Body of pancreas (tissue), 4 donors: ENCODE data around the gene BACE1. TPM values are rescaled to one million over a fixed set of nuclear protein-coding genes. Genes with fewer than 3 reads are reported as not detected.

Experiments
- ATAC-seq: fragments of 150-250 bp; one replicate; pipeline ENCODE4 v1.9.1; 2016
- DNase-seq, 4 donors: peaks; one replicate each; pipeline ENCODE4 v3.0.0-alpha.2; 2019
- H3K27ac ChIP-seq, 4 donors: fragments of 200-600 bp; sonication (generic); 1 replicate in 3 of 4; 2 replicates in 1 of 4; pipeline versions ENCODE4 v1.5.1 to v1.6.1; 2016 to 2019; ENCODE audit warnings: mild to moderate bottlenecking in 1 of 4, mixed read lengths in 1 of 4, moderate library complexity in 1 of 4
- H3K27me3 ChIP-seq, 2 donors: fragments of 200-600 bp; sonication (generic); one replicate each; pipeline ENCODE4 v1.6.0; 2016; ENCODE audit warnings: mild to moderate bottlenecking in 1 of 2
- H3K36me3 ChIP-seq, 2 donors: fragments of 200-600 bp; sonication (generic); replicated peaks in 1 of 2; 2 replicates each; pipeline ENCODE4 v1.5.1; 2016; ENCODE audit warnings: low read depth in 2 of 2; ENCODE audit not compliant: insufficient read depth in 1 of 2
- H3K4me1 ChIP-seq: fragments of 200-600 bp; sonication (generic); one replicate; pipeline ENCODE4 v1.6.0; 2016
- H3K4me3 ChIP-seq, 2 donors: fragments of 200-600 bp; sonication (generic); 1 replicate in 1 of 2; 2 replicates in 1 of 2; pipeline ENCODE4 v1.5.1; 2016 to 2019
- H3K9me3 ChIP-seq, 3 donors: fragments of 200-600 bp; sonication (generic); 1 replicate in 2 of 3; 2 replicates in 1 of 3; pipeline ENCODE4 v1.5.1; 2016
- POLR2A ChIP-seq, 3 donors: fragments of 450-650 bp; IDR thresholded peaks; one replicate each; pipeline ENCODE4 v1.6.1; 2016; ENCODE audit warnings: antibody characterized with exemption in 3 of 3, mild to moderate bottlenecking in 2 of 3
- WGBS, 2 donors: methylation state at CpG; one replicate each; pipeline ENCODE4 v1.1.5; 2017; 5-methylcytosine and 5-hydroxymethylcytosine counted together
- intact Hi-C: fragments of 100-400 bp; cut with DNase I; formaldehyde crosslinking; loops from one replicate; pipeline ENCODE4 v1.15.1; 2023
- total RNA-seq, 2 donors: library from RNA; depleted of rRNA; stranded (reverse); fragments of >200 nt; gene quantifications; one replicate each; pipeline ENCODE4 v1.1.0, GENCODE V29; 2016
- TF ChIP-seq, protein P1 (sequence below), 7 experiments: fragments of 450-650 bp in 4 of 7; fragments of 200-600 bp in 3 of 7; sonication (generic) in 3 of 7; IDR thresholded peaks; one replicate each; pipeline ENCODE4 v1.5.1; 2016 to 2019; ENCODE audit warnings: antibody characterized with exemption in 7 of 7

Gene BACE1
- total RNA-seq, 2 donors from 2014 or later = 47.0 to 70.5 TPM

DNA sequence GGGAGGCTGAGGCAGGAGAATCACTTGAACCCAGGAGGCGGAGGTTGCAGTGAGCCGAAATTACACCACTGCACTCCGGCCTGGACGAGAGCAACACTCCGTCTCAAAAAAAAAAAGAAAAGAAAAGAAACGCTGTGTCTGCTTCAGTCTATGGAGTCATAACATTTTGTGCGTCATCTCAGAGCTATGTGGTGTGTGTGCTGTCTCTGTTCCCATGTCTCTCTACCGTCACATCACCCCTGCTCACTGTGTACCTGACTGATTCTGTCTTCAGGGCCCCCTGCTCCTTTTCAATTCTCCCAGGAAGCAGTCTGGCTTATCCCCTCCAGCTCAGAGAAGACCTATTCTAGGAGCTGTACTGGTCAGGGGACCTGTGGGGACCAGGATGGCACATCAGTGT is 17.9 kb downstream of the BACE1 start:
- peak in 3 of 4 donors; percentile 32 to 64 (median 37) for DNase-seq
- Histone ChIP-seq H3K4me3 (no peak overlapping the region), H3K27ac (peak overlapping the region; percentile 71 to 89 (median 88)), H3K27me3 (no peaks in the 10 kb centered on the region), H3K9me3 (no peaks in the 10 kb centered on the region), H3K36me3 (peaks cover 0 to 2% of the 10 kb centered on the region in 2 donors), H3K4me1 (peaks cover 77% of the 10 kb centered on the region)
- TF ChIP-seq POLR2A (IDR thresholded peaks at IDR 0.05) = peak in 1 of 3 donors; percentile 46
- TF ChIP-seq, protein P1, sequence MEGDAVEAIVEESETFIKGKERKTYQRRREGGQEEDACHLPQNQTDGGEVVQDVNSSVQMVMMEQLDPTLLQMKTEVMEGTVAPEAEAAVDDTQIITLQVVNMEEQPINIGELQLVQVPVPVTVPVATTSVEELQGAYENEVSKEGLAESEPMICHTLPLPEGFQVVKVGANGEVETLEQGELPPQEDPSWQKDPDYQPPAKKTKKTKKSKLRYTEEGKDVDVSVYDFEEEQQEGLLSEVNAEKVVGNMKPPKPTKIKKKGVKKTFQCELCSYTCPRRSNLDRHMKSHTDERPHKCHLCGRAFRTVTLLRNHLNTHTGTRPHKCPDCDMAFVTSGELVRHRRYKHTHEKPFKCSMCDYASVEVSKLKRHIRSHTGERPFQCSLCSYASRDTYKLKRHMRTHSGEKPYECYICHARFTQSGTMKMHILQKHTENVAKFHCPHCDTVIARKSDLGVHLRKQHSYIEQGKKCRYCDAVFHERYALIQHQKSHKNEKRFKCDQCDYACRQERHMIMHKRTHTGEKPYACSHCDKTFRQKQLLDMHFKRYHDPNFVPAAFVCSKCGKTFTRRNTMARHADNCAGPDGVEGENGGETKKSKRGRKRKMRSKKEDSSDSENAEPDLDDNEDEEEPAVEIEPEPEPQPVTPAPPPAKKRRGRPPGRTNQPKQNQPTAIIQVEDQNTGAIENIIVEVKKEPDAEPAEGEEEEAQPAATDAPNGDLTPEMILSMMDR (IDR thresholded peaks at IDR 0.05) = no peak
- WGBS, 2 donors = 29 to 61% methylated on average over 8 of the region's 8 CpGs
- intact Hi-C loops = no loop called here
- peak; percentile 64 for ATAC-seq

DNA sequence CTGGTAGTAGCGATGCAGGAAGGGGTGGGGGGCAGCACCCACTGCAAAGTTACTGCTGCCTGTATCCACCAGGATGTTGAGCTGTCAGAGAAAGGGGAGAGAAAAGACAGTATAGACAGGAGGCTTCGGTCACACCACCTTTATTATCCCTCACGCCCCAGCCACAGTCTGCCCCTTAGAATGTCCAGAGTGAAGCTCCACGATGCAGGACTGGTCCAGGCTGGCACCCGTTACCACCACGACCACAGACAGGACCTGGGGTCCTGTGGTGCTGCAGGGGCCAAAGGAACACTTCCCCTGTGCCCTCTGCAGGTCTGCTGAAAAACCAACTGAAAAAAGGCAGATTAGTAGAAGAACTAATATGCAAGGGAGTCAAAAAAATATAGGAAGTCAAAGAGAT is 19.2 kb downstream of the BACE1 start:
- intact Hi-C loops = no loop called here
- WGBS, 2 donors = 66 to 68% methylated on average over 6 of the region's 6 CpGs
- TF ChIP-seq POLR2A (IDR thresholded peaks at IDR 0.05) = no peak
- TF ChIP-seq, protein P1 (IDR thresholded peaks at IDR 0.05) = no peak

DNA sequence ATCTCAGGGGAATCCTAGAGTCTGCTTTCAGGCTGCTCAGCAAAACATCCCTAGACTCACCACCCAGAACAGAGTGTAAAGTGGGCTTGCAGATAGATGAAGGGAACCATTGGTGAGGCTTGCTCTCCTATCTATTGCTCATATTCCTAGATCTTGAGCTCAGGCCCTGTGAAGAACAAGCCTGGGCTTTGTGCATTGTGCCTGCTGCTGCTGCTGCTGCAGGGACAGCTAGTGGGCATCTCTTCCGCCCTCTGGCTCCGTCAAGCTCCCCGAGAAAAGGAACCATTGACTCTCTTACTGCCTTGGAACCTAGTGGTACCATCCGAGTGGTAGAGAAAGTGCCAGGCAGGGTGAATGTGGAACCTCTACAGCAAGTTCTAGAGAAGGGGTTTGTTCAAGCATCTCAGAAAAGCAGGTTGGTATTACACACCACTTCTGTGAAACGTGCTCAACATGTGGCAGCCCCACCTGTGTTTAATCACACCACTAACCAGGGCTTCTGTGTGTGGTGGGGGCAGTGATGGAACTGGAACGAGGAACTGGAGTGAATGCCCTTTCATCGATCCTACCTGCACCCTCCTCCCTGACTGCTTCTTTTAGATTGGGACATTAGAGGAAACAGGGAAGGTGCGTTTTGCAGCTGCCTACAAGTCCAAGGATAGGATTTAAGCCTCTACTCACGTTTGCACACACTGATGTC is 20.5 kb downstream of the BACE1 start:
- H3K27me3 ChIP-seq = no peaks in the 10 kb centered on the region
- H3K27ac ChIP-seq = peak overlapping the region; percentile 25 to 89 (median 88)
- DNase-seq (peak in 2 of 4 donors; percentile 49 to 58), ATAC-seq (no peak)
- TF ChIP-seq, protein P1 (IDR thresholded peaks at IDR 0.05) = no peak
- TF ChIP-seq POLR2A (IDR thresholded peaks at IDR 0.05) = no peak
- peaks cover 0 to 6% of the 10 kb centered on the region in 2 donors for H3K36me3 ChIP-seq
- peaks cover 76% of the 10 kb centered on the region for H3K4me1 ChIP-seq
- 34 to 37% methylated on average over 5 to 9 of the region's 9 CpGs for WGBS, 2 donors
- H3K4me3 ChIP-seq = no peak overlapping the region
- intact Hi-C loops = no loop called here
- no peaks in the 10 kb centered on the region for H3K9me3 ChIP-seq

More for the DNA sequence above, 19.2 kb downstream of the BACE1 start:
- ATAC-seq (no peak), DNase-seq (no peak)
- Histone ChIP-seq H3K27me3 (no peaks in the 10 kb centered on the region), H3K36me3 (peaks cover 0 to 6% of the 10 kb centered on the region in 2 donors), H3K4me3 (no peak overlapping the region), H3K9me3 (no peaks in the 10 kb centered on the region), H3K27ac (peak overlapping the region in 3 of 4 donors; percentile 88 to 89 (median 88)), H3K4me1 (peaks cover 76% of the 10 kb centered on the region)

DNA sequence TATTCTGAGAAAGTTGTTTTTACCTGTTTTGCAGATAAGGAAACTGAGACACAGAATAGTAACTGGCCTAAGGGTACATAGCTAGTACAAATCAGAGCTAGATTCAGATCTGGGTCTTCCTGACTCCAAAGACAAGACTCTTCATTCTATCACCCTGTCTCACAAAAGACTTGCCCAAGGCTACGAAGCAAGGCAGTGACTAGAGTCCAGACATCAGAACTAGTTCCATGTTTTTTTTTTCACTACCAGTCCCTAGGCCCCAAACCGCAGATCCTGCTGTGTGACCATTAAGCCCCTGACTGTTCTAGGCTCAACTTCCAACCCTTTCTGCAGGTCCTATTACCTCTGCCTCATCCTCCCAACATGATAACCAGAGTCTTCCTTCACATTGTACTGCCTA is 23.4 kb downstream of the BACE1 start:
- TF ChIP-seq, protein P1 (IDR thresholded peaks at IDR 0.05) = no peak
- TF ChIP-seq POLR2A (IDR thresholded peaks at IDR 0.05) = no peak
- Histone ChIP-seq H3K9me3 (no peaks in the 10 kb centered on the region), H3K27ac (peak overlapping the region in 3 of 4 donors; percentile 2 to 72 (median 42)), H3K36me3 (peaks cover 0 to 6% of the 10 kb centered on the region in 2 donors), H3K4me1 (peaks cover 76% of the 10 kb centered on the region), H3K4me3 (no peak overlapping the region), H3K27me3 (no peaks in the 10 kb centered on the region)
- intact Hi-C loops = no loop called here
- ATAC-seq = no peak
- WGBS, 2 donors = 65 to 80% methylated on average over 2 of the region's 2 CpGs
- DNase-seq = no peak
